ENCODE data around the gene PFKFB3.

PFKFB3 gene

DNA sequence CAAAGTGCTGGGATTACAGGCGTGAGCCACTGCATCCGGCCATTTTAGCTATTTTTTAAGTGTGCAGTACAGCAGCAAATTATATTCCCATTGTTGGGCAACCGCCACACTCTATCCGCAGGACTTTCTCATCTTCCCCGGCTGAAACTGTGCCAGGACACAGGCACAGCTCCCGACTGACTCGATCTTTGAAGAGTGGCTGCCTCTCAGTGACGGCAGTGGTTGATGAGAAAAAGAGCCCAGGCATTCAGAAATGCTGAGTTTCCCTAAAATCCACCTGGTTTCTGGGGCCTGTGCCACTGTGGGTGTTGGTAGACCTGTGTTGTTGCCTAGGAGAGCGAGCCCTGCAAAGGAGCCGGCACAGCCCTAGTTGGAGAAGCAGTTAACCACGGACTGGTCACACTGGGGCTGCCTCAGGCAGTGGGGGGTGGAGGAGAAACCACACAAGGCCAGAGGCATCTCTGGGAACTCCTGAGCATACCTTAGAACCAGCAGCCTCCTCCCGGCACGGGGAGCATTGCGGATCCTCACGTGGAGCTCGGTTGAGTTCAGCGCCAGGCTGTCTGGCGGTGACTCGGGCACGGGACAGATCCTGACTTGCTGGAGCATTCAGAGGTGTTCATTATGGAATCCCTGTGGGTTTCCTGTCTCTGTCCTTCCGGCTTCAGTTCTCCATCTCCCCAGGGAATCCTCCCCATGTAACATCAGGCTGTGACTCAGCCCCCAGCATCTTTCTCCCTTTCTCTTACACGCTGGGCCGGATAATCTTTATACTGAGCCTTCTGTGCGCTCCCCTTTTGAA, 16.2 kb downstream of the PFKFB3 start:
- DNase-seq, result peak; percentile 21
- no peak overlapping the region for H2BK5ac ChIP-seq (ENCODE audit: low read length)

DNA sequence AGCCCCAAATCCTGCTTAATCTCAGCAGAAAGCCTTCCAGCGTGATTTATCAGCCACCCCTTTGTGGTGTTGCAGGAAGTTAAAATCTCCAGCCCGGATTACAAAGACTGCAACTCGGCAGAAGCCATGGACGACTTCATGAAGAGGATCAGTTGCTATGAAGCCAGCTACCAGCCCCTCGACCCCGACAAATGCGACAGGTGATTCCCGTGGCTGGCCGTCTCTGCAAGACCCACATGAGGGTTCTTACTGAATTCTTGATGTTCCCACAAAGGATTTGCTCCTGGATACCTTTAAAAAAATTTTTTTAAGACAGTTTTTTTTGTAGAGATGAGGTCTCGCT, 16.7 kb downstream of the PFKFB3 start:
- Histone ChIP-seq H4K5ac (ENCODE audit: low read length) (no peak overlapping the region), H3K4ac (ENCODE audit: low read depth, low read length) (no peak overlapping the region), H2AK5ac (ENCODE audit: low read length) (no peak overlapping the region), H3K79me1 (ENCODE audit: low read length) (no peaks in the 10 kb centered on the region), H2BK120ac (ENCODE audit: low read depth, low read length) (no peak overlapping the region), H3K79me2 (ENCODE audit: control insufficient read depth, insufficient read depth, low read length) (no peaks in the 10 kb centered on the region), H3K4me2 (ENCODE audit: low read length) (no peak overlapping the region), H3K36me3 (ENCODE audit: control insufficient read depth, insufficient read depth, low read length) (peaks cover 19% of the 10 kb centered on the region), H3K27ac (ENCODE audit: low read depth, low read length) (no peak overlapping the region), H2BK15ac (replicated peaks; ENCODE audit: low read depth) (no peak overlapping the region), H3K27me3 (ENCODE audit: insufficient read depth, low read length, poor library complexity) (no peaks in the 10 kb centered on the region), H3K4me3 (ENCODE audit: low read length) (no peak overlapping the region), H3K4me1 (ENCODE audit: control insufficient read depth, low read depth, low read length) (no peaks in the 10 kb centered on the region), H3K23ac (ENCODE audit: low read length) (no peak overlapping the region), H3K18ac (ENCODE audit: low read length) (no peak overlapping the region), H2BK5ac (ENCODE audit: low read length) (no peak overlapping the region), H4K8ac (ENCODE audit: low read depth, low read length) (no peak overlapping the region), H3K56ac (ENCODE audit: low read length) (no peak overlapping the region), H3K9ac (ENCODE audit: low read length) (no peak overlapping the region)
- no CpG with 5 or more reads among the region's 10 CpGs for WGBS (ENCODE audit: extremely low coverage, insufficient coverage, low lambda C conversion rate)
- DNase-seq, result no peak

More for the DNA sequence above, 16.2 kb downstream of the PFKFB3 start:
- no peak overlapping the region for H2AK5ac ChIP-seq (ENCODE audit: low read length)
- no peaks in the 10 kb centered on the region for H3K79me2 ChIP-seq (ENCODE audit: control insufficient read depth, insufficient read depth, low read length)
- H3K4me3 ChIP-seq (ENCODE audit: low read length), result no peak overlapping the region
- H3K18ac ChIP-seq (ENCODE audit: low read length), result no peak overlapping the region
- H2BK15ac ChIP-seq (replicated peaks; ENCODE audit: low read depth), result no peak overlapping the region
- no peak overlapping the region for H4K8ac ChIP-seq (ENCODE audit: low read depth, low read length)
- no peak overlapping the region for H4K5ac ChIP-seq (ENCODE audit: low read length)
- no peak overlapping the region for H3K4ac ChIP-seq (ENCODE audit: low read depth, low read length)
- no peaks in the 10 kb centered on the region for H3K27me3 ChIP-seq (ENCODE audit: insufficient read depth, low read length, poor library complexity)
- H3K4me2 ChIP-seq (ENCODE audit: low read length), result no peak overlapping the region
- WGBS (ENCODE audit: extremely low coverage, insufficient coverage, low lambda C conversion rate), result no CpG with 5 or more reads among the region's 24 CpGs
- no peak overlapping the region for H2BK120ac ChIP-seq (ENCODE audit: low read depth, low read length)
- H3K4me1 ChIP-seq (ENCODE audit: control insufficient read depth, low read depth, low read length), result no peaks in the 10 kb centered on the region
- H3K56ac ChIP-seq (ENCODE audit: low read length), result no peak overlapping the region
- H3K23ac ChIP-seq (ENCODE audit: low read length), result no peak overlapping the region
- peaks cover 20% of the 10 kb centered on the region for H3K36me3 ChIP-seq (ENCODE audit: control insufficient read depth, insufficient read depth, low read length)
- no peak overlapping the region for H3K27ac ChIP-seq (ENCODE audit: low read depth, low read length)
- peaks cover 3% of the 10 kb centered on the region for H3K79me1 ChIP-seq (ENCODE audit: low read length)
- H3K9ac ChIP-seq (ENCODE audit: low read length), result no peak overlapping the region

DNA sequence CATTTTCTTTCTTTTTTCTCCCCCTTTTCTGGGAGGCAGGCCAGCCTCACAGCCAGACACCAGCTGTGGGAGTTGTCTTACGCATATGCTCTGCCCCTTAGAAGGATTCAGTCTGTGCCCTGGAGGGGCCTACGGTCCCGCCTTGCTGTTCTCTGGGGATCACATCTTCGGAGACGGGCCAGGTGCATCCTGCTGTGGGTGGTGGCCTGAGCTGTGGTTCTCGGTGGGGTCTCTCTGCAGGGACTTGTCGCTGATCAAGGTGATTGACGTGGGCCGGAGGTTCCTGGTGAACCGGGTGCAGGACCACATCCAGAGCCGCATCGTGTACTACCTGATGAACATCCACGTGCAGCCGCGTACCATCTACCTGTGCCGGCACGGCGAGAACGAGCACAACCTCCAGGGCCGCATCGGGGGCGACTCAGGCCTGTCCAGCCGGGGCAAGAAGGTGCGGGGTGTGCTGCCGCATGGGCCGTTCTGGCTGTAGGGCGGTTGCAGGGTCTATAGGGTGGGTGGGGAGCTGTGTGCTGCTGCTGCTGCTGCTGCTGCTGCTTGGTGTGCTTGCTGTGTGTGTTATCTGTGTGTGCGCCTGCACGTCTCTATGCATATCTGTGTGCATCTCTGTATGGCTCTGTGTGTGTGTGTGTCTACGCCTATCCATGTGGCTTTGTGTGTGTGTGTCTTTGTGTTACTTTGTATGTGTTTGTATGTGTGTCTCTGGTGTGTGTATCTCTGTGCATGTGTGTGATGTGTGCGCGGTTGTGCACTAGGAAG, 17.9 kb downstream of the PFKFB3 start:
- no peak overlapping the region for H2BK120ac ChIP-seq (ENCODE audit: low read depth, low read length)
- H3K23ac ChIP-seq (ENCODE audit: low read length), result no peak overlapping the region
- H3K9ac ChIP-seq (ENCODE audit: low read length), result no peak overlapping the region
- H4K8ac ChIP-seq (ENCODE audit: low read depth, low read length), result no peak overlapping the region
- H2AK5ac ChIP-seq (ENCODE audit: low read length), result no peak overlapping the region
- H3K4me2 ChIP-seq (ENCODE audit: low read length), result no peak overlapping the region
- H4K5ac ChIP-seq (ENCODE audit: low read length), result no peak overlapping the region
- H3K79me1 ChIP-seq (ENCODE audit: low read length), result no peaks in the 10 kb centered on the region
- no peaks in the 10 kb centered on the region for H3K79me2 ChIP-seq (ENCODE audit: control insufficient read depth, insufficient read depth, low read length)
- H2BK5ac ChIP-seq (ENCODE audit: low read length), result no peak overlapping the region
- no peak overlapping the region for H3K18ac ChIP-seq (ENCODE audit: low read length)
- H3K56ac ChIP-seq (ENCODE audit: low read length), result no peak overlapping the region
- no peak overlapping the region for H2BK15ac ChIP-seq (replicated peaks; ENCODE audit: low read depth)
- H3K4ac ChIP-seq (ENCODE audit: low read depth, low read length), result no peak overlapping the region
- WGBS (ENCODE audit: extremely low coverage, insufficient coverage, low lambda C conversion rate), result no CpG with 5 or more reads among the region's 32 CpGs
- H3K36me3 ChIP-seq (ENCODE audit: control insufficient read depth, insufficient read depth, low read length), result peaks cover 19% of the 10 kb centered on the region
- no peaks in the 10 kb centered on the region for H3K27me3 ChIP-seq (ENCODE audit: insufficient read depth, low read length, poor library complexity)
- H3K4me1 ChIP-seq (ENCODE audit: control insufficient read depth, low read depth, low read length), result no peaks in the 10 kb centered on the region
- DNase-seq, result no peak
- H3K27ac ChIP-seq (ENCODE audit: low read depth, low read length), result no peak overlapping the region
- no peak overlapping the region for H3K4me3 ChIP-seq (ENCODE audit: low read length)

DNA sequence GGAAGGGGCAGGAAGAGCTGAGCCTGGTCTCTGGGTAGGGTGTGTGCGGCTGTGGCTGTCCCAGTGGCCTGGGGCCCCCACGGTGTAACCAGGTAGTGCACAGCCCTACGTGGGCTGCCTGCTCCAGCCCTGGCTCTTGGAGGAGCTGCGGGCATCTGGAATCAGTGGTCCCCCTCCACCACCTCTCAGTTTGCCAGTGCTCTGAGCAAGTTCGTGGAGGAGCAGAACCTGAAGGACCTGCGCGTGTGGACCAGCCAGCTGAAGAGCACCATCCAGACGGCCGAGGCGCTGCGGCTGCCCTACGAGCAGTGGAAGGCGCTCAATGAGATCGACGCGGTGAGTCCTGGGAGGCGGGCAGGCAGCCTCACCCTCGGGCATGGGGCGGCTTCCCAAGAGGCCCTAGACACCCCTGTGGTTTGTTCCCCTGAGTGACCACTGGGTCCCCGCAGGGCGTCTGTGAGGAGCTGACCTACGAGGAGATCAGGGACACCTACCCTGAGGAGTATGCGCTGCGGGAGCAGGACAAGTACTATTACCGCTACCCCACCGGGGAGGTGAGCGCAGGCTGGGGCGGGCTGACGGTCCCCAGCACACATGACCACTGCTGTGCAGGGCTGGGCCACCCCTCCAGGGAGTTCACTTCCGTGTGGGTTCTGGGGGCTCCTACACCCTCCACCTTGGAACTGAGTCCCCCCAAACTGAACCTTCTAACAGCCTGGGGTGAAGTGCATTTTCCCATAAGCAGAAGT, 18.6 kb downstream of the PFKFB3 start:
- Histone ChIP-seq H3K23ac (ENCODE audit: low read length) (no peak overlapping the region), H3K4me2 (ENCODE audit: low read length) (no peak overlapping the region), H3K27ac (ENCODE audit: low read depth, low read length) (no peak overlapping the region), H3K27me3 (ENCODE audit: insufficient read depth, low read length, poor library complexity) (no peaks in the 10 kb centered on the region), H3K56ac (ENCODE audit: low read length) (no peak overlapping the region), H2BK5ac (ENCODE audit: low read length) (no peak overlapping the region), H4K8ac (ENCODE audit: low read depth, low read length) (no peak overlapping the region), H3K4me3 (ENCODE audit: low read length) (no peak overlapping the region), H4K5ac (ENCODE audit: low read length) (no peak overlapping the region), H3K9ac (ENCODE audit: low read length) (no peak overlapping the region), H3K4ac (ENCODE audit: low read depth, low read length) (no peak overlapping the region), H2BK120ac (ENCODE audit: low read depth, low read length) (no peak overlapping the region), H3K4me1 (ENCODE audit: control insufficient read depth, low read depth, low read length) (no peaks in the 10 kb centered on the region), H2AK5ac (ENCODE audit: low read length) (no peak overlapping the region), H3K36me3 (ENCODE audit: control insufficient read depth, insufficient read depth, low read length) (peaks cover 25% of the 10 kb centered on the region), H3K79me1 (ENCODE audit: low read length) (no peaks in the 10 kb centered on the region), H2BK15ac (replicated peaks; ENCODE audit: low read depth) (no peak overlapping the region), H3K79me2 (ENCODE audit: control insufficient read depth, insufficient read depth, low read length) (no peaks in the 10 kb centered on the region), H3K18ac (ENCODE audit: low read length) (no peak overlapping the region)
- DNase-seq, result no peak
- no CpG with 5 or more reads among the region's 30 CpGs for WGBS (ENCODE audit: extremely low coverage, insufficient coverage, low lambda C conversion rate)

DNA sequence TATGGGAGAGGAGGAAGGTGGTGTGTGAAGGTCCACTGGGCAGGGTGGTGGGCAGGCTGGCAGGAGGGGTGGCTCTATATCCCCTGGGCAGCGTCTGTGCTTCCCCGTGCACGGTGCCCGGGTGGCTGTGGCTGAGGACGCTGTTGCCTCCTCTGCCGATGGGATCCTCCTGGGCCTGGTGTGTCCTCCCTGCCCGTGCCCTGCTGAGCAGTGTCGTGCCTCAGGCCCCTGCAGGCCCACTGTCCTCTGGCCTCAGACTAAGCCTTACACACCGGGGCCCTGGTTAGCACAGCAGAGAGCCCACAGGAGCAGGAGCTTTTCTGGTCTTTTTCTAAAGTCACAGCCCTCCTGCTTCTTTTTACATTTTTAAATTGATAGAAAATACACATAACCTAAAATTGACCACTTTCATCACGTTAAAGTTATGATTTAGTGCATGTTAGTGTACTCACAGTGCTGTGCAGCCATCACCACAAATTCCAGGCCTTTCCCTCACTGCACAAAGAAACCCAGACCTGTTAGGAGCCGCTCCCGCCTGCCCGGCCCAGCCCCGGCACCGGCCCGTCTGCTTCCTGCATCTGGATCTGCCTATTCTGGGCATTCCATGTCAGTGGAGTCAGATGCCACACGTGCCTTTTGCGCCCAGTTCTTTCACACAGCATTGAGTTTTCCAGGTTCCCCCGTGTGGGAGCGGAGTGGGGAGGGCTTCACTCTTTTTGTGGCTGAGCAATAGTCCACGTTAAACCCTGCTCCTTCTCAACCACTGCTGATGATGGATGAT, 19.4 kb downstream of the PFKFB3 start:
- H4K5ac ChIP-seq (ENCODE audit: low read length), result no peak overlapping the region
- WGBS (ENCODE audit: extremely low coverage, insufficient coverage, low lambda C conversion rate), result no CpG with 5 or more reads among the region's 21 CpGs
- no peak for DNase-seq
- H4K8ac ChIP-seq (ENCODE audit: low read depth, low read length), result no peak overlapping the region
- H3K27me3 ChIP-seq (ENCODE audit: insufficient read depth, low read length, poor library complexity), result no peaks in the 10 kb centered on the region
- H3K4me2 ChIP-seq (ENCODE audit: low read length), result no peak overlapping the region
- H2BK15ac ChIP-seq (replicated peaks; ENCODE audit: low read depth), result no peak overlapping the region
- H3K79me1 ChIP-seq (ENCODE audit: low read length), result no peaks in the 10 kb centered on the region
- H3K9ac ChIP-seq (ENCODE audit: low read length), result no peak overlapping the region
- no peak overlapping the region for H3K18ac ChIP-seq (ENCODE audit: low read length)
- peaks cover 27% of the 10 kb centered on the region for H3K36me3 ChIP-seq (ENCODE audit: control insufficient read depth, insufficient read depth, low read length)
- H3K79me2 ChIP-seq (ENCODE audit: control insufficient read depth, insufficient read depth, low read length), result no peaks in the 10 kb centered on the region
- H3K4ac ChIP-seq (ENCODE audit: low read depth, low read length), result no peak overlapping the region
- H3K56ac ChIP-seq (ENCODE audit: low read length), result no peak overlapping the region
- H2AK5ac ChIP-seq (ENCODE audit: low read length), result no peak overlapping the region
- no peak overlapping the region for H2BK120ac ChIP-seq (ENCODE audit: low read depth, low read length)
- no peak overlapping the region for H3K23ac ChIP-seq (ENCODE audit: low read length)
- H3K27ac ChIP-seq (ENCODE audit: low read depth, low read length), result no peak overlapping the region
- no peaks in the 10 kb centered on the region for H3K4me1 ChIP-seq (ENCODE audit: control insufficient read depth, low read depth, low read length)
- H3K4me3 ChIP-seq (ENCODE audit: low read length), result no peak overlapping the region
- H2BK5ac ChIP-seq (ENCODE audit: low read length), result no peak overlapping the region

All from mesendoderm (in vitro differentiated cells).